A673 (cell line): Measurements from ENCODE around the gene TTC28.

Experiments used
- EZH2 ChIP-seq: fragments of 200-600 bp; sonication (generic); IDR thresholded peaks from 2 replicates; pipeline ENCODE4 v1.6.1; 2017; ENCODE audit warnings: borderline replicate concordance, low read depth, mild to moderate bottlenecking, mixed read lengths, antibody characterized with exemption, low read length; ENCODE audit not compliant: poor library complexity, severe bottlenecking
- TF ChIP-seq, protein P1 (sequence below): fragments of 300-800, 200-600 bp; sonication (generic); conservative IDR thresholded peaks from 2 replicates; pipeline ENCODE4 v1.5.1; 2017; ENCODE audit warnings: low read depth, mild to moderate bottlenecking, antibody characterized with exemption, low read length, moderate library complexity, mixed read lengths

DNA sequence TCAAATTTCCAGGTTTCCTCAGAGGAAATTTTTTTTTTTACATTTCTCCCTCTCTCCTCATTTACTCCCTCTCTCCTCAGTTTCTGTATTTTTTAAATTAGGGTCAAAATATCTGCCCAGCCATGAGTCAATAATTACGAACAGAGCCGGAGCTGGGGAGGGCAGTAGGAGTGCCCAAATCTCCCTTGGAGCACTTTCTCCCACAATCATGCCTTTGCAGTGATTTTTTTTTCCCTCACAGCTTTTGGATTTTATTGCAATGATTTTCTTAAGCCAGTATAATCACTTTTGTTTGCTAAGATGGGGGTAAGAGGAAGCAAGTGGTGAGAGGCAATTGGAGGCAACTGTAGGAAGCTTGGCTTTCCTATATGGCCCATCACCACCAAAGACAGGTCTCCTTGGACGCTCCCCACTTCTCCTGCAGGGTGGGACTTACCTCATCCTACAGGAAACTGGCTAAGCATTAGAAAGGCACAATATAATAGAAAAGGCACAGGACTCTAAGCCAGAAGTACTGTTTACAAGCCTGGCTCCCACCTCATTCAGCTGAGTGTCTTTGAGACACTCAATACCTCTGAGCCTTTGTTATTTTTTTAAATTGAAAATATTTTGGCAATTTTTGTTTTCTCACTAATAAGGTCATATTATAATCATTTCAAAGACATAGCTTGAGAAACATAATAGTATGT is 568.0 kb downstream of the TTC28 start:
- no peak for TF ChIP-seq EZH2
- TF ChIP-seq, protein P1, sequence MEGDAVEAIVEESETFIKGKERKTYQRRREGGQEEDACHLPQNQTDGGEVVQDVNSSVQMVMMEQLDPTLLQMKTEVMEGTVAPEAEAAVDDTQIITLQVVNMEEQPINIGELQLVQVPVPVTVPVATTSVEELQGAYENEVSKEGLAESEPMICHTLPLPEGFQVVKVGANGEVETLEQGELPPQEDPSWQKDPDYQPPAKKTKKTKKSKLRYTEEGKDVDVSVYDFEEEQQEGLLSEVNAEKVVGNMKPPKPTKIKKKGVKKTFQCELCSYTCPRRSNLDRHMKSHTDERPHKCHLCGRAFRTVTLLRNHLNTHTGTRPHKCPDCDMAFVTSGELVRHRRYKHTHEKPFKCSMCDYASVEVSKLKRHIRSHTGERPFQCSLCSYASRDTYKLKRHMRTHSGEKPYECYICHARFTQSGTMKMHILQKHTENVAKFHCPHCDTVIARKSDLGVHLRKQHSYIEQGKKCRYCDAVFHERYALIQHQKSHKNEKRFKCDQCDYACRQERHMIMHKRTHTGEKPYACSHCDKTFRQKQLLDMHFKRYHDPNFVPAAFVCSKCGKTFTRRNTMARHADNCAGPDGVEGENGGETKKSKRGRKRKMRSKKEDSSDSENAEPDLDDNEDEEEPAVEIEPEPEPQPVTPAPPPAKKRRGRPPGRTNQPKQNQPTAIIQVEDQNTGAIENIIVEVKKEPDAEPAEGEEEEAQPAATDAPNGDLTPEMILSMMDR = no peak
